Gastroesophageal sphincter (tissue), 3 donors: ENCODE results near the gene ADAM10.

ENCODE experiments used
- CTCF ChIP-seq, 4 experiments: fragments of 200-600 bp in 2 of 4; fragments of 450-650 bp in 2 of 4; sonication (generic) in 1 of 4; IDR thresholded peaks; one replicate each; pipeline ENCODE4 v1.5.1; 2017 to 2019; ENCODE audit warnings: antibody characterized with exemption in 4 of 4, mild to moderate bottlenecking in 2 of 4, moderate library complexity in 2 of 4
- EP300 ChIP-seq: sonication (generic); formaldehyde crosslinking; IDR thresholded peaks from one replicate; pipeline ENCODE4 v1.6.1; 2017; ENCODE audit warnings: antibody characterized with exemption, mild to moderate bottlenecking
- POLR2AphosphoS5 ChIP-seq: sonication (generic); formaldehyde crosslinking; IDR thresholded peaks from one replicate; pipeline ENCODE4 v1.6.1; 2017; ENCODE audit warnings: antibody characterized with exemption

- TF ChIP-seq CTCF (IDR thresholded peaks at IDR 0.05) (no peak), EP300 (no peak), POLR2AphosphoS5 (no peak)
Measured at GRCh38 chr15:58583171-58583908, 166.2 kb downstream of the ADAM10 start.
